Neural cell (in vitro differentiated cells): Measurements from ENCODE around the gene MAMSTR. TPM values are rescaled to one million over a fixed set of nuclear protein-coding genes. Genes with fewer than 3 reads are reported as not detected.

Experiments
- H2AFZ ChIP-seq: fragments of 200-600, 300-800 bp; sonication (generic), shearing (Covaris generic); 2 replicates; pipeline ENCODE4 v1.6.0; 2014; ENCODE audit warnings: low read depth, mild to moderate bottlenecking, antibody characterized with exemption, low read length, moderate library complexity
- H3F3A ChIP-seq: fragments of 200-600 bp; shearing (Covaris generic); 2 replicates; pipeline ENCODE4 v1.6.1; 2016; ENCODE audit warnings: mild to moderate bottlenecking, moderate library complexity, mixed read lengths, antibody characterized with exemption, low read length; ENCODE audit not compliant: insufficient read depth, poor library complexity, severe bottlenecking
- H3K27ac ChIP-seq: fragments of 200-600, 300-800 bp; sonication (generic), shearing (Covaris generic); 2 replicates; pipeline ENCODE4 v1.5.1; 2014; ENCODE audit warnings: mild to moderate bottlenecking, low read length, moderate library complexity
- H3K27me3 ChIP-seq: fragments of 300-800, 200-600 bp; sonication (generic), shearing (Covaris generic); 2 replicates; pipeline ENCODE4 v1.6.0; 2014; ENCODE audit warnings: mild to moderate bottlenecking, low read depth, low read length, moderate library complexity; ENCODE audit not compliant: insufficient read depth
- H3K36me3 ChIP-seq: fragments of 300-800, 200-600 bp; sonication (generic), shearing (Covaris generic); 2 replicates; pipeline ENCODE4 v1.5.1; 2014; ENCODE audit warnings: mild to moderate bottlenecking, antibody characterized with exemption, low read length, moderate library complexity; ENCODE audit not compliant: insufficient read depth
- H3K4me2 ChIP-seq: fragments of 300-800, 200-600 bp; sonication (generic), shearing (Covaris generic); 2 replicates; pipeline ENCODE4 v1.6.0; 2014; ENCODE audit warnings: mild to moderate bottlenecking, low read length
- H3K4me3 ChIP-seq: fragments of 300-800, 200-600 bp; sonication (generic), shearing (Covaris generic); 2 replicates; pipeline ENCODE4 v1.5.1; 2014; ENCODE audit warnings: mild to moderate bottlenecking, low read length, moderate library complexity
- H3K79me2 ChIP-seq: fragments of 200-600 bp; shearing (Covaris generic); replicated peaks from 2 replicates; pipeline ENCODE4 v1.6.0; 2014; ENCODE audit warnings: mild to moderate bottlenecking, low read length, moderate library complexity; ENCODE audit not compliant: insufficient read depth
- H3K9ac ChIP-seq: fragments of 300-800, 200-600 bp; sonication (generic), shearing (Covaris generic); 2 replicates; pipeline ENCODE4 v1.6.1; 2016; ENCODE audit warnings: mild to moderate bottlenecking, low read length, mixed read lengths
- H3K9me2 ChIP-seq: fragments of 200-600 bp; shearing (Covaris generic); 2 replicates; pipeline ENCODE4 v1.6.1; 2016; ENCODE audit warnings: mild to moderate bottlenecking, low read length, mixed read lengths; ENCODE audit not compliant: insufficient read depth
- H3K9me3 ChIP-seq: fragments of 200-600, 300-800 bp; sonication (generic), shearing (Covaris generic); 2 replicates; pipeline ENCODE4 v1.6.1; 2016; ENCODE audit warnings: mild to moderate bottlenecking, mixed run types, low read length, moderate library complexity, mixed read lengths
- H4K20me1 ChIP-seq: fragments of 200-600 bp; shearing (Covaris generic); 2 replicates; pipeline ENCODE4 v1.6.1; 2016; ENCODE audit warnings: mild to moderate bottlenecking, mixed run types; ENCODE audit not compliant: insufficient read depth
- EP300 ChIP-seq: fragments of 450-650 bp; conservative IDR thresholded peaks from 2 replicates; pipeline ENCODE4 v1.6.1; 2014; ENCODE audit warnings: antibody characterized with exemption, mild to moderate bottlenecking, moderate library complexity; ENCODE audit not compliant: poor library complexity, severe bottlenecking
- EZH2 ChIP-seq: fragments of 200-600, 300-800 bp; shearing (Covaris generic), sonication (generic); IDR thresholded peaks from 2 replicates; pipeline ENCODE4 v1.6.1; 2014; ENCODE audit warnings: antibody characterized with exemption, low read length, borderline replicate concordance, mild to moderate bottlenecking; ENCODE audit not compliant: insufficient read depth, poor library complexity, severe bottlenecking
- MXI1 ChIP-seq: fragments of 450-650 bp; conservative IDR thresholded peaks from 2 replicates; pipeline ENCODE4 v1.6.1; 2014; ENCODE audit warnings: antibody characterized with exemption, mild to moderate bottlenecking; ENCODE audit not compliant: poor library complexity, severe bottlenecking
- POLR2AphosphoS5 ChIP-seq: IDR thresholded peaks from 2 replicates; pipeline ENCODE4 v1.6.1; 2012
- RAD21 ChIP-seq: fragments of 450-650 bp; conservative IDR thresholded peaks from 2 replicates; pipeline ENCODE4 v1.6.1; 2014; ENCODE audit warnings: antibody characterized with exemption, mild to moderate bottlenecking, moderate library complexity
- SMC3 ChIP-seq: fragments of 450-650 bp; conservative IDR thresholded peaks from 2 replicates; pipeline ENCODE4 v1.6.1; 2014; ENCODE audit warnings: antibody characterized with exemption, mild to moderate bottlenecking, moderate library complexity; ENCODE audit not compliant: poor library complexity
- TAF1 ChIP-seq: IDR thresholded peaks from 2 replicates; pipeline ENCODE4 v1.6.1; 2012; ENCODE audit warnings: low read depth
- polyA plus RNA-seq: library from polyadenylated mRNA; depleted of rRNA; stranded (reverse); fragments of >200 nt; gene quantifications from 2 replicates; pipeline ENCODE4 v1.2.3, GENCODE V29; 2014
- TF ChIP-seq, protein P1 (sequence below): fragments of 450-650 bp; IDR thresholded peaks from 2 replicates; pipeline ENCODE4 v1.5.1; 2014; ENCODE audit warnings: antibody characterized with exemption, mild to moderate bottlenecking, moderate library complexity; ENCODE audit not compliant: poor library complexity, severe bottlenecking
- TF ChIP-seq, protein P2 (sequence below): IDR thresholded peaks from 2 replicates; pipeline ENCODE4 v1.6.1; 2012; ENCODE audit warnings: borderline replicate concordance

MAMSTR gene
- polyA plus RNA-seq, 1 donor from 2014 or later: 0.36 TPM

DNA sequence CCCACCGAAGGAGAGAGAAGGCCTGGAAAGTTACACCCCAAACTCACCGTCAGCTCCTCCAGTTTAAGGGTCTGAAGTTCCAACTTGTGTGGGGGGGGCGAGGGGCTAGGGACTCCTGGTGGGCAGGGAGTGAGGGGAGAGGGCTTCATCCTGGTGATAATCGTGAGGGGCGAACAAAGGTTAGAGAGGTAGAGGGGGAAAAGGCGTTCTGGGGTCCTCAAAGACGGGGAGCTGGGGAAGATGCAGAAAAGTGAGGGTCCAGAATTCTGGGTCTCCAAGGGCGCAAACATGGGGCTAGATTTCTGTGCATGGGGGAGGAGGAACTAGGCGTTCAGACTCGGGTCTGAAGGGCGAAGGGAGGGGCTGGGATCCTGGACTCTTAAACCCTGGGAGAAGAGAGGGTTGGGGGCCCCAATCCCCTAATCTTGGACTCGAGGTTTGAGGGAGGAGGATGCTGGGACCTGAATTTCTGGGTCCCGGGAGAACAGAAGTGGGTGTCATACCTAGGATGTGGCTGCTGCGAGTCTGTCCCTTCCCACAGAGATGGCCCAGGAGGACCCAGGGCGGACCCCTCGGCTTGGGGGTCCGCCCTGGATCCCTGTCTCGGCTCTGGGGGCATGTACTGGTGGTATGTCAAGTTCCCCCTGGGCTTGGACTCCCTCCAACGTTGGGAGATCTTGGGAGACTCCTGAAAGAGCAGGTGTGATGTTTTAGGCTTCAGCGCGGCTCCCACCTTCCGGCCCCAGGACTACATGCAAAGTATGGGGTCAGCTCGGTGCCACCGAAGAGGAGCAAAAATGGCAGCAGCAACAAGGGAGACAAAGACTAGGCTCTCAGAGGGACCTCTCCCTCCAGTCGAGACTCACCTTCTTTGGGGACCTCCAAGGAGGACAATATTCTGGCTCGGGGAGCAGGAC, 4.5 kb downstream of the MAMSTR start:
- TF ChIP-seq EP300 (no peak), MXI1 (no peak), POLR2AphosphoS5 (no peak), RAD21 (no peak), SMC3 (no peak), TAF1 (no peak), EZH2 (no peak)
- TF ChIP-seq, protein P1, sequence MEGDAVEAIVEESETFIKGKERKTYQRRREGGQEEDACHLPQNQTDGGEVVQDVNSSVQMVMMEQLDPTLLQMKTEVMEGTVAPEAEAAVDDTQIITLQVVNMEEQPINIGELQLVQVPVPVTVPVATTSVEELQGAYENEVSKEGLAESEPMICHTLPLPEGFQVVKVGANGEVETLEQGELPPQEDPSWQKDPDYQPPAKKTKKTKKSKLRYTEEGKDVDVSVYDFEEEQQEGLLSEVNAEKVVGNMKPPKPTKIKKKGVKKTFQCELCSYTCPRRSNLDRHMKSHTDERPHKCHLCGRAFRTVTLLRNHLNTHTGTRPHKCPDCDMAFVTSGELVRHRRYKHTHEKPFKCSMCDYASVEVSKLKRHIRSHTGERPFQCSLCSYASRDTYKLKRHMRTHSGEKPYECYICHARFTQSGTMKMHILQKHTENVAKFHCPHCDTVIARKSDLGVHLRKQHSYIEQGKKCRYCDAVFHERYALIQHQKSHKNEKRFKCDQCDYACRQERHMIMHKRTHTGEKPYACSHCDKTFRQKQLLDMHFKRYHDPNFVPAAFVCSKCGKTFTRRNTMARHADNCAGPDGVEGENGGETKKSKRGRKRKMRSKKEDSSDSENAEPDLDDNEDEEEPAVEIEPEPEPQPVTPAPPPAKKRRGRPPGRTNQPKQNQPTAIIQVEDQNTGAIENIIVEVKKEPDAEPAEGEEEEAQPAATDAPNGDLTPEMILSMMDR: no peak
- TF ChIP-seq, protein P2, sequence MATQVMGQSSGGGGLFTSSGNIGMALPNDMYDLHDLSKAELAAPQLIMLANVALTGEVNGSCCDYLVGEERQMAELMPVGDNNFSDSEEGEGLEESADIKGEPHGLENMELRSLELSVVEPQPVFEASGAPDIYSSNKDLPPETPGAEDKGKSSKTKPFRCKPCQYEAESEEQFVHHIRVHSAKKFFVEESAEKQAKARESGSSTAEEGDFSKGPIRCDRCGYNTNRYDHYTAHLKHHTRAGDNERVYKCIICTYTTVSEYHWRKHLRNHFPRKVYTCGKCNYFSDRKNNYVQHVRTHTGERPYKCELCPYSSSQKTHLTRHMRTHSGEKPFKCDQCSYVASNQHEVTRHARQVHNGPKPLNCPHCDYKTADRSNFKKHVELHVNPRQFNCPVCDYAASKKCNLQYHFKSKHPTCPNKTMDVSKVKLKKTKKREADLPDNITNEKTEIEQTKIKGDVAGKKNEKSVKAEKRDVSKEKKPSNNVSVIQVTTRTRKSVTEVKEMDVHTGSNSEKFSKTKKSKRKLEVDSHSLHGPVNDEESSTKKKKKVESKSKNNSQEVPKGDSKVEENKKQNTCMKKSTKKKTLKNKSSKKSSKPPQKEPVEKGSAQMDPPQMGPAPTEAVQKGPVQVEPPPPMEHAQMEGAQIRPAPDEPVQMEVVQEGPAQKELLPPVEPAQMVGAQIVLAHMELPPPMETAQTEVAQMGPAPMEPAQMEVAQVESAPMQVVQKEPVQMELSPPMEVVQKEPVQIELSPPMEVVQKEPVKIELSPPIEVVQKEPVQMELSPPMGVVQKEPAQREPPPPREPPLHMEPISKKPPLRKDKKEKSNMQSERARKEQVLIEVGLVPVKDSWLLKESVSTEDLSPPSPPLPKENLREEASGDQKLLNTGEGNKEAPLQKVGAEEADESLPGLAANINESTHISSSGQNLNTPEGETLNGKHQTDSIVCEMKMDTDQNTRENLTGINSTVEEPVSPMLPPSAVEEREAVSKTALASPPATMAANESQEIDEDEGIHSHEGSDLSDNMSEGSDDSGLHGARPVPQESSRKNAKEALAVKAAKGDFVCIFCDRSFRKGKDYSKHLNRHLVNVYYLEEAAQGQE: no peak
- peak overlapping the region; percentile 56 for H3K27ac ChIP-seq

DNA sequence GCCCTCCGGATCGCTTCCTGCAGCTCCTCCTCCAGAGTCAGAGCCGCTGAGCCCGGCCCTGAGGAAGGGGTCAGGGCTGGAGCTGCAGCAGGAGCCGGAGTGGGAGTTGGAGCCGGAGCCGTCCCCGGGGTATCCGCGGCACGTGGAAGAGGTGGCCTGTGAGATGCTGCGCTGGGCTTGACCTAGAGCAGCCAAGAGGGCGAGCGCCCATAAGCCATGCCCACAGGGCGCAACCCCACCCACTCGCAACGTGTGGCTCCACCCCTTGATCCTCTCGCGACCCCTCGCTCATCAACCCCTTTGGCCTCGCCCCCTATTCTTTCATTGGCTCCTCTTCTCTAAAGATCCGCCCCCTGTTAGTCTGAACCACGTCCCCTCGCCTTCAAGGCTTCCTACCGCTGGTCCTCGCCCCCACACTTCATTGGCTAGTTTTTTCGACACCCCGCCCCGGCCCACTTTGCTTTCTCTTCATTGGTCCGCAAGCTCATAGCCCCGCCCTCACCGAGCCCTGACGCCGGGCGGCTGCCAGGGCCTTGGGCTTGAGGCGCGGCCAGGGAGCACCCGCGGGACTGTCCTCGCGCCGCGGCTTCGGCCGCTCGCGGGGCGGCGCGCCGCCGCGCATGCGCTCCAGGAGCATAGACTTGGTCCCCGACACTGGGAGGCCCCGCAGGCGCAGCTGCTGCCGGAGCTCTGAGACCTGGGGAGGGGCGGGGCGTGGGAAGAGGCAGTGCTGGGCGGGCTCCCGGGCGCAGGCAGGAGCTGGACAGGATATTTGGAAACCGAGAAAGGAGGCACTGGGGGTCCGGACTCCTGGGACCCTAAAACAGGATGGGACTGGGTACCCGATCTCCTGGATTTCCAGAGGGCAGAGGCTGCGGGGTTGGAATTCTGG, 5.4 kb downstream of the MAMSTR start:
- Histone ChIP-seq H3K79me2 (no peaks in the 10 kb centered on the region), H3K27ac (peak overlapping the region; percentile 56)

More for the DNA sequence above, 4.5 kb downstream of the MAMSTR start:
- no peaks in the 10 kb centered on the region for H3K36me3 ChIP-seq
- no peaks in the 10 kb centered on the region for H3K79me2 ChIP-seq
- peak overlapping the region; percentile 65 for H3K9ac ChIP-seq
- H3K27me3 ChIP-seq: no peaks in the 10 kb centered on the region
- no peaks in the 10 kb centered on the region for H3K9me2 ChIP-seq
- H3K9me3 ChIP-seq: no peaks in the 10 kb centered on the region
- H3K4me2 ChIP-seq: peak overlapping the region; percentile 51
- H2AFZ ChIP-seq: peak overlapping the region; percentile 60
- no peaks in the 10 kb centered on the region for H3F3A ChIP-seq
- H3K4me3 ChIP-seq: peak overlapping the region; percentile 87
- no peaks in the 10 kb centered on the region for H4K20me1 ChIP-seq

More for the DNA sequence above, 5.4 kb downstream of the MAMSTR start:
- Histone ChIP-seq H2AFZ (peak overlapping the region; percentile 60), H4K20me1 (no peaks in the 10 kb centered on the region), H3K36me3 (no peaks in the 10 kb centered on the region), H3K9me3 (no peaks in the 10 kb centered on the region), H3K4me3 (peak overlapping the region; percentile 87), H3K4me2 (peak overlapping the region; percentile 79), H3F3A (no peaks in the 10 kb centered on the region), H3K9ac (peak overlapping the region; percentile 74), H3K27me3 (no peaks in the 10 kb centered on the region), H3K9me2 (no peaks in the 10 kb centered on the region)
- TF ChIP-seq, protein P1: peak; percentile 40
- no peak for TF ChIP-seq TAF1
- no peak for TF ChIP-seq EZH2
- TF ChIP-seq EP300: no peak
- TF ChIP-seq SMC3: peak; percentile 48
- TF ChIP-seq RAD21: peak; percentile 32
- TF ChIP-seq POLR2AphosphoS5: peak; percentile 76
- TF ChIP-seq, protein P2: peak; percentile 29
- peak; percentile 57 for TF ChIP-seq MXI1
